Small intestine (tissue), 16 donors: ENCODE results near the gene FBXO48. TPM values are rescaled to one million over a fixed set of nuclear protein-coding genes. Genes with fewer than 3 reads are reported as not detected.

Experiments
- DNase-seq, 2 donors: peaks; one replicate each; pipeline versions ENCODE4 v3.0.0 to v3.0.0-alpha.2; 2013
- FAIRE-seq: peaks from 2 replicates; lab custom pipeline; 2012; peaks lifted over from hg19 to GRCh38; lab: Jason Lieb, UNC
- H3K27ac ChIP-seq, 3 donors: one replicate each; pipeline ENCODE4 v1.5.1; 2013; ENCODE audit warnings: low read length in 2 of 3, mild to moderate bottlenecking in 2 of 3, control low read depth in 1 of 3, inconsistent platforms in 1 of 3, low read depth in 1 of 3, moderate library complexity in 1 of 3
- H3K27me3 ChIP-seq, 3 donors: one replicate each; pipeline ENCODE4 v1.6.1; 2013; ENCODE audit warnings: low read length in 3 of 3, inconsistent platforms in 1 of 3; ENCODE audit not compliant: control insufficient read depth in 3 of 3, insufficient read depth in 3 of 3
- H3K36me3 ChIP-seq, 3 donors: one replicate each; pipeline ENCODE4 v1.6.1; 2013; ENCODE audit warnings: low read length in 3 of 3, inconsistent platforms in 1 of 3, low read depth in 1 of 3, mild to moderate bottlenecking in 1 of 3, moderate library complexity in 1 of 3; ENCODE audit not compliant: control insufficient read depth in 3 of 3, insufficient read depth in 2 of 3
- H3K4me1 ChIP-seq, 3 donors: one replicate each; pipeline ENCODE4 v1.6.1; 2013; ENCODE audit warnings: low read length in 2 of 3, inconsistent platforms in 1 of 3, low read depth in 1 of 3, mild to moderate bottlenecking in 1 of 3, moderate library complexity in 1 of 3; ENCODE audit not compliant: control insufficient read depth in 3 of 3, insufficient read depth in 2 of 3
- H3K4me3 ChIP-seq, 3 donors: one replicate each; pipeline ENCODE4 v1.5.1; 2013; ENCODE audit warnings: low read length in 3 of 3, control low read depth in 1 of 3, inconsistent platforms in 1 of 3, low read depth in 1 of 3, mild to moderate bottlenecking in 1 of 3, moderate library complexity in 1 of 3
- H3K9me3 ChIP-seq, 2 donors: one replicate each; pipeline ENCODE4 v1.6.1; 2013; ENCODE audit warnings: low read depth in 1 of 2, low read length in 1 of 2; ENCODE audit not compliant: control insufficient read depth in 2 of 2, insufficient read depth in 1 of 2
- WGBS, 3 donors: extraction: QIAGEN DNeasy Blood & Tissue Kit; methylation state at CpG; one replicate each; pipeline ENCODE4 v1.1.7; 2013; 5-methylcytosine and 5-hydroxymethylcytosine counted together
- long read RNA-seq, 10 donors: transcript quantifications; one replicate each; lab custom pipeline, GENCODE V29; 2026
- polyA plus RNA-seq, 4 donors: library from polyadenylated mRNA; stranded (reverse) in 3 of 4; unstranded in 1 of 4; fragments of 200-250 nt in 3 of 4; fragments of 120-200 nt in 1 of 4; gene quantifications; one replicate each; pipeline versions ENCODE4 v1.2.1 to v1.2.3, GENCODE V29; 2013
- donor health status: healthy with polysubstance abuse.
- donor health status: control.
- donor health status: control.
- donor health status: Bipolar disorder and iron deficiency.
- donor health status: healthy.

Gene FBXO48, protein sequence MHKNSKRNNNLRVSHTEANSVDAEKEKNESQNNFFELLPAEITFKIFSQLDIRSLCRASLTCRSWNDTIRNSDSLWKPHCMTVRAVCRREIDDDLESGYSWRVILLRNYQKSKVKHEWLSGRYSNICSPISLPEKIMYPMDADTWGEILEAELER
- polyA plus RNA-seq, result 1 to 10 TPM in 3 of 4 donors, under 1 TPM in 1; 0.78 to 2.6 (median 1.7) TPM
- long read RNA-seq, donor 1, result 0 reads
- long read RNA-seq, donor 2, result 0 reads
- long read RNA-seq, donor 3, result 0 reads
- long read RNA-seq, donor 4, result 0 reads
- long read RNA-seq, donor 5, result 0 reads
- long read RNA-seq, donor 6, result 0 reads
- long read RNA-seq, donor 7, result 0 reads
- long read RNA-seq, donor 8, result 0 reads
- long read RNA-seq, donor 9, result 0 reads
- long read RNA-seq, donor 10, result 0 reads

DNA sequence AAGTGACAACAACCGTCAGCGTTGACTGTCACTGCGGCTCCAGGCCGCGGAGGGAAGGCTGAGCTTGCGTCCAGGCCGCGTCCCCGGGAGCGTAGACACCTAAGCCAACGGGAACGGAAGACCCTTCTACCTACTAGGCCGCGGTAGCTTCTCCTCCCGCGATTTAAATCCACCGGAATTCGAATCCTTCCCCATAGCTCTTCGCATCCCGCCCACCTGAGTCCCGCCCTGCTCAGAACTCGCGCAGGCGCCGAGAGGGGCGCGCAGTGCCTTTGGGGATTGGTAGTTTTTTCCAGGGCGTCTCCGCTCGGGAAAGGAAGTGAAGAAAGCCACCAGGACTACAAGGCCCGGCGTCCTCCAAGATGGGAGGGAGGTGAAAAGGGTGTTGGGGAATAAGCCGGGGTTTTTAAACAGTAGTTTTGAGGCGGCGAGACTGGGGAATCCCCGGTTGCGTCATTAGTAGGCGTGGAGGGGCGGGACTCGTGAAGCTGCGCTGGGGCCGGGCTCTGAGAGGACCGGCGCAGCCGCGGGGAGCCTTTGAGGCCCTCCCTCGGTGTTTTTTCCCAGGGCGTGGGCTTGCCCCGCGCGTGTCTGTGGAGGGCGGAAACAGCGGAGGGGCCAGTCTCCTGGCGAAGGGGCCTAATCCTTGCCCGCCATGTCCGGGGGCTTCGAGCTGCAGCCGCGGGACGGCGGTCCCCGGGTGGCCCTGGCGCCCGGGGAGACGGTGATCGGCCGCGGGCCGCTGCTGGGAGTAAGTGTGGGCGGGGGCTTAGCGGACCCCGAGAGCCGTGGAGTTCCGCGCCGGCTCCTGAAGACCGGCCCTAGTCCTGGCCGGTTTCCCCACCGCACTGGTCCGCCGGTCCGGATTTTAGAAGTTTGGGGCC lies at the start of gene FBXO48, which contains the start of gene APLF:
Gene FBXO48, minus strand, starts transcription at position 218 of the 884 bp plus-strand sequence. CDS start 2,149 bp downstream, outside the sequence.
Gene APLF, plus strand, starts transcription at position 509 of the 884 bp plus-strand sequence. Its CDS starts 147 bp downstream, at position 656.
- H3K36me3 ChIP-seq, result no peaks in the 10 kb centered on the region

DNA sequence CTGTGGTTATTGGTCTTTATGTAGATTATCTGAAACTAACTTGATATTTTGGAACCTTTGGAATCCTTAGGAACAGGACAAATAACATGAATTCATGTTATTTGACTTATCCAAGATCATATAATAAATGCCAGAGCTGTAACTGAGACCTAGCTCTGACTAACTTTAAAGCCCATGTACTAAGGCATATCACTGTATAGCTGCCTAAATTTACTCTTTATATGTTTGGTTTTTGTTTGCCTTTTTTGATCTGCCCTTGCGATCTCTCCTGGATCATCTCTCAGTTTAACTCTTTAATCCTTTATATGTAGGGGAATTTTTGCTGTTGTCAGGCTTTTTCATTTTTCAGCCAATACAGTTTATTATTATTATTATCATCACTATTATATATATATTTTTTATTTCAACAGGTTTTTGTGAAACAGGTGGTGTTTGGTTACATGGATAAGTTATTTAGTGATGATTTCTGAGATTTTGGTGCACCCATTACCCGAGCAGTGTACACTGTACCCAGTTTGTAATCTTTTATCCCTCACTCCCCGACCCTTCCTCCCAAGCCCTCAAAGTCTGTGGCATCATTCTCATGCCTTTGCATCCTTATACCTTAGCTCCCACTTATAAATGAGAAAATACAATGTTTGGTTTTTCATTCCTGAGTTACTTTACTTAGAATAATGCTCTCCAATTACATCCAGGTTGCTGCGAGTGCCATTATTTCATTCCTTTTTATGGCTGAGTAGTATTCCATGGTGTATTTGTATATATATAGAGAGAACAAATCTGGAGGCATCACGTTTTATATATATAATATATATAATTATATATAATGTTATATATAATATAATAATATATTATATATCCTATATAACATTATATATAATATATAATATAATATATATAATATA lies 49.2 kb upstream of the FBXO48 start:
- WGBS, 3 donors, result 83 to 92% (median 84%) methylated on average over 5 of the region's 5 CpGs
- DNase-seq (no peak), FAIRE-seq (no peak)
- H3K9me3 ChIP-seq, result no peaks in the 10 kb centered on the region
- H3K27me3 ChIP-seq, result no peaks in the 10 kb centered on the region
- no peaks in the 10 kb centered on the region for H3K36me3 ChIP-seq
- no peaks in the 10 kb centered on the region for H3K4me1 ChIP-seq
- H3K4me3 ChIP-seq, result no peak overlapping the region
- no peak overlapping the region for H3K27ac ChIP-seq

More for the DNA sequence above, at the start of gene FBXO48, which contains the start of gene APLF:
- FAIRE-seq (peak; percentile 77), DNase-seq (peak; percentile 99 to 100)
- no peaks in the 10 kb centered on the region for H3K9me3 ChIP-seq
- WGBS, 3 donors, result 0 to 1% (median 0%) methylated on average over 78 to 82 of the region's 82 CpGs
- H3K27me3 ChIP-seq, result no peaks in the 10 kb centered on the region
- H3K4me1 ChIP-seq, result peaks cover 0 to 4% (median 2%) of the 10 kb centered on the region in 3 donors
- peak within 1 kb of the TSS; percentile 69 to 88 (median 74) for H3K4me3 ChIP-seq
- peak within 1 kb of the TSS; percentile 73 to 89 (median 78) for H3K27ac ChIP-seq

DNA sequence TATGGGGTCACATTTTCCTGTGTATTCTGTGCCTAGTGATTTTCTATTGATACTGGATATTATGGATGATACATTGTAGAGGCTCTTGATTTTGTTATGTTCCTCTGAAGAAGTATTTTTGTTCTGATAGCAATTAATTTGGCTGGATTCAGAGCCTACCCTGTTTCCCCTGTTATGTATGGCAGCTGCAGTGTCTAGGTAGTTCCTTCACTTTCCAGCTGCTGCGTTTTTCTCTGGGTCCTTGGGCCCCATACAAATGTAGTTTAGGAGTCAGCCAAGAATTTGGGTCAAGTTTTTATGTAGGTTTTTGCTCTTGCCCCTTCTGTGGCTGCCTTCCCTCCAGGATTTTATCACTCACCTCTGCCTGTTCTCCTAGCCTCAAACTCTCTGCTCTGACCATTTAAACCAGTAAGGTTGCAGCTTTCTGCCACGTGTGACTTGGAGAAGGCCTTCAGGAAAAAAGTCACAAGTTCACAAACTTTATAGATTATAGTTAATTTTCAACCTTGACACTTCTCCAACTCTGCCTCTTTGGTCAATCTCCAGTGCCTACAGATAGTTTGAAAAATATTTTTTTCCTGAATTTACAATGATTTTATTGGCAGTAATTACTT lies 47.3 kb upstream of the FBXO48 start:
- Histone ChIP-seq H3K4me1 (no peaks in the 10 kb centered on the region), H3K36me3 (no peaks in the 10 kb centered on the region), H3K9me3 (no peaks in the 10 kb centered on the region), H3K27me3 (no peaks in the 10 kb centered on the region), H3K27ac (no peak overlapping the region), H3K4me3 (no peak overlapping the region)
- WGBS, 3 donors, result 39 to 53% (median 48%) methylated on average over 2 of the region's 2 CpGs
- no peak for FAIRE-seq
- DNase-seq, result peak in 1 of 2 donors; percentile 12

DNA sequence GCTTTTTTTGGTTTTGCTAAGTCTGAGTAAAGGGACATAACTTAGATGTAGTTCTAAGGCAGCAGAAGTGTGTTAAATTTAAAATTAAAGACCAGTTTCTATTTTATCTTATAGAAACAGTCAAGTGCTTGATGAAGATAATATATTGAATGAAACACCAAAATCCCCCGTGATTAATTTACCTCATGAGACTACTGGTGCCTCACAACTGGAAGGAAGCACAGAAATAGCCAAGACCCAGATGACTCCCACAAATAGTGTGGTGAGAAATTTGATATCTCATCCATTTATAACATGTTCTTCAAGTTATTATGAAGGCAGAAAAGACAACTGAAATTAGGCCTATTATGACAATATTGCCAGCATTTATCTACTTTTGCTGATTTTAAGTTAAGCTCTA lies 45.9 kb upstream of the FBXO48 start:
- Histone ChIP-seq H3K27ac (no peak overlapping the region), H3K36me3 (no peaks in the 10 kb centered on the region), H3K27me3 (no peaks in the 10 kb centered on the region), H3K4me3 (no peak overlapping the region), H3K9me3 (no peaks in the 10 kb centered on the region), H3K4me1 (no peaks in the 10 kb centered on the region)
- FAIRE-seq (no peak), DNase-seq (no peak)
- WGBS, 3 donors, result 46 to 82% (median 64%) methylated on average over 1 of the region's 1 CpG

DNA sequence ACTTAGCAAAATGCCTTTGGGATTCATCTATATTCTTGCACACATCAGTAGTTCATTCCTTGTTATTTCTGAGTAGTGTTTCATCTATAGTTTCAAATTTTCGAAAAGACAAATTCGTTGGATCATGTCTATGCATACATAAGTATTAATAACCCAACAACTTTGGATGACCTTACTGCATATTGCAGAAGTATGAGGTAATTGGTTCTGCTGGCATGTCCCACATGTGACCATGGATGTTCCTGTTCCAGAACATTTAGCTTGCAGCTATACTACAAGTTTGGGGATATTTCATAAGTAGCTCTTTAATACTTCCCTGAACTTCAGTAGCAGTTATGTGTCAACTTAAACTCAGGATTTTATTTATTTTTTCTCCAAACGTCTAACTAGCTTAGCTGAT lies 45.2 kb upstream of the FBXO48 start:
- DNase-seq, result no peak
- no peak overlapping the region for H3K4me3 ChIP-seq
- no peaks in the 10 kb centered on the region for H3K27me3 ChIP-seq
- 68 to 90% (median 78%) methylated on average over 3 of the region's 3 CpGs for WGBS, 3 donors
- no peaks in the 10 kb centered on the region for H3K4me1 ChIP-seq
- FAIRE-seq, result no peak
- H3K36me3 ChIP-seq, result no peaks in the 10 kb centered on the region
- no peak overlapping the region for H3K27ac ChIP-seq
- no peaks in the 10 kb centered on the region for H3K9me3 ChIP-seq

DNA sequence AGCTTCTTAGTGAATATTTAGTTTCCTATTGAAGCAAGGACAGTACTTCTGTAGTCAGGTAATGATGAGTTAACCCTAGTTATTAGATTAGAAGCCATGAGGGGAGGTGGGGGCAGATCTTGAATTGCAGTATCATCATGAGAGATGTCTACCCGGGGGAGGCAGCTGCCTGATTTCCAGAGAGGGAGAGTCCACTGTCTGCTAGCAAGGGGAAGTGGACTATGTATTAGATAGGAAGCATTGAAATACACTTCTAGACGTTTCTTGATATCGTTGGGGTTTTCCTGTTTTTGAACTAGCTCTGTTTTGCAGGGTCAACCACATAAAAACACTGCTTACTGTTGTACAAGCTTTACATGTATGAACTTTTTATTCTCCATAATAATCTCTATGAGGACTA lies 39.1 kb upstream of the FBXO48 start:
- H3K9me3 ChIP-seq, result no peaks in the 10 kb centered on the region
- WGBS, 3 donors, result 57 to 85% (median 73%) methylated on average over 3 of the region's 3 CpGs
- no peaks in the 10 kb centered on the region for H3K27me3 ChIP-seq
- DNase-seq (no peak), FAIRE-seq (no peak)
- H3K4me3 ChIP-seq, result no peak overlapping the region
- H3K4me1 ChIP-seq, result no peaks in the 10 kb centered on the region
- no peak overlapping the region for H3K27ac ChIP-seq
- no peaks in the 10 kb centered on the region for H3K36me3 ChIP-seq

DNA sequence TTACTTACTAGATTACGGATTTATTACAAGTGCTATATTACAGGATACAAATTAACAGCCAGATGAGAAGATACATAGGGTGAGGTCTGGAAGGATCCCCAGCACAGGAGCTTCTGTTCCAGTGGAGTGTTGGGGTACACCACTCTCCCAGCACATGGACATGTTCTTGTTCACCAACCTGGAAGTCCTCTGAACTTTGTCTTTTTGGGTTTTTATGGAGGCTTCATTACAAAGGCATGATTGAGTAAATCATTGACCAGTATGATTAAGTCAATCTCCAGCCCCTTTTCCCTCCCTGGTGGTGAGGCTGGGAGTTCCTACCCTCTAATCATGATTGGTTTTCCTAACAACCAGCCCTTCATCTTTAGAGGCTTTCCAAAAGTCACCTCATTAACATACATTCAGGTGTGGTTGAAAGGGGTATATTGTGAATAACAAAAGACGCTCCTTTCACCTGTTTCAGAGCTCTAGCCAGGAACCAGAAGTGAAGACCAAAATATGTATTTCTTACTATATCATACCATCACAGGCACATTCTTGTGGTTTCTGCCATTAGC lies 38.6 kb upstream of the FBXO48 start:
- Histone ChIP-seq H3K27ac (no peak overlapping the region), H3K4me1 (no peaks in the 10 kb centered on the region), H3K4me3 (no peak overlapping the region), H3K36me3 (no peaks in the 10 kb centered on the region), H3K27me3 (no peaks in the 10 kb centered on the region), H3K9me3 (no peaks in the 10 kb centered on the region)
- 56 to 79% (median 68%) methylated on average over 2 of the region's 2 CpGs for WGBS, 3 donors
- FAIRE-seq (no peak), DNase-seq (peak; percentile 5 to 23)
